ENCODE data around the gene SYT9.

- TF ChIP-seq TAF1 (IDR thresholded peaks at IDR 0.05; ENCODE audit: low read depth, low read length) (no peak), POLR2AphosphoS5 (IDR thresholded peaks at IDR 0.05; ENCODE audit: low read depth, low read length) (no peak)
Observed at GRCh38 chr11:7262672-7263071, 11.0 kb downstream of the SYT9 start.
